Measurements from ENCODE around the gene RXFP2. TPM values are rescaled to one million over a fixed set of nuclear protein-coding genes. Genes with fewer than 3 reads are reported as not detected.

The RXFP2 gene, protein sequence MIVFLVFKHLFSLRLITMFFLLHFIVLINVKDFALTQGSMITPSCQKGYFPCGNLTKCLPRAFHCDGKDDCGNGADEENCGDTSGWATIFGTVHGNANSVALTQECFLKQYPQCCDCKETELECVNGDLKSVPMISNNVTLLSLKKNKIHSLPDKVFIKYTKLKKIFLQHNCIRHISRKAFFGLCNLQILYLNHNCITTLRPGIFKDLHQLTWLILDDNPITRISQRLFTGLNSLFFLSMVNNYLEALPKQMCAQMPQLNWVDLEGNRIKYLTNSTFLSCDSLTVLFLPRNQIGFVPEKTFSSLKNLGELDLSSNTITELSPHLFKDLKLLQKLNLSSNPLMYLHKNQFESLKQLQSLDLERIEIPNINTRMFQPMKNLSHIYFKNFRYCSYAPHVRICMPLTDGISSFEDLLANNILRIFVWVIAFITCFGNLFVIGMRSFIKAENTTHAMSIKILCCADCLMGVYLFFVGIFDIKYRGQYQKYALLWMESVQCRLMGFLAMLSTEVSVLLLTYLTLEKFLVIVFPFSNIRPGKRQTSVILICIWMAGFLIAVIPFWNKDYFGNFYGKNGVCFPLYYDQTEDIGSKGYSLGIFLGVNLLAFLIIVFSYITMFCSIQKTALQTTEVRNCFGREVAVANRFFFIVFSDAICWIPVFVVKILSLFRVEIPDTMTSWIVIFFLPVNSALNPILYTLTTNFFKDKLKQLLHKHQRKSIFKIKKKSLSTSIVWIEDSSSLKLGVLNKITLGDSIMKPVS
- polyA plus RNA-seq (ENCODE audit: insufficient read length): not detected

DNA sequence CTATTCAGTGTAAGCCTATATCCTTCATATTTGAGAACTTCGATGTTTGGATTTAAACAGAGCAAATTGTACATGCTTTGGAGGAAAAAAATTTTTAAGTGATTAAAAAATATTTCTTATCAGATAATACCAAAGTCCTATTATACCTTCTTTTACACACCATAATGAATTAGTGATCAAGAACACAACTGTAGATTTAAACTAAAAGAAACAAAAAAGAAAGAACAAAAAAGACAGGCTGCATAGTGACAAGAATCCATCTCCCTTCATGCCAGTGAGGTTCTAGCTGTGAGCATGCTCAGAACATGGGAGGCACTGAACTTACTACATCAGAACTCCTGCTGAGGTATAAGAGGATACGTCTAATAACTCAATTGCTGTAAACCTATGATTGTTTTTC, at the start of gene RXFP2:
Gene RXFP2, plus strand, starts transcription at position 301 of the 400 bp plus-strand sequence. Its CDS starts 87 bp downstream, at position 388.
- no peak for DNase-seq

DNA sequence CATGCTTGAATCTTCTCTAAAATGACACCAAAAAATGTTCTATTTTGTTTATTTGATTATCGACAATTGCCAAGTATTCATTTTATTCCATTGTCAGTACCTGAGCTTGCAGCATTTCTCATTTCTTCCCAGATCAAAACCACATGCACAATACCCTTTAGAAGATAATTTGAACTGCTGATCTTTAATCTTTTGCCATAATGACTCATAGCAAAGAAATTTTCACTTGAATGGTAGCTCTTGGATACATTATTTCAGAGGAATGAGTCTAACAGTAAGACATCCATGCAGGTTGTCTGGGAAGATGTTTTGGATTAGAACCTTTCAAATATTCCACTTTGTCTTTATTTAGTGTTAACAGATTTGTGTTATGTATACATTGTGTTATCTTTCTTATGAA, 42.0 kb upstream of the RXFP2 start:
- no peak for DNase-seq

DNA sequence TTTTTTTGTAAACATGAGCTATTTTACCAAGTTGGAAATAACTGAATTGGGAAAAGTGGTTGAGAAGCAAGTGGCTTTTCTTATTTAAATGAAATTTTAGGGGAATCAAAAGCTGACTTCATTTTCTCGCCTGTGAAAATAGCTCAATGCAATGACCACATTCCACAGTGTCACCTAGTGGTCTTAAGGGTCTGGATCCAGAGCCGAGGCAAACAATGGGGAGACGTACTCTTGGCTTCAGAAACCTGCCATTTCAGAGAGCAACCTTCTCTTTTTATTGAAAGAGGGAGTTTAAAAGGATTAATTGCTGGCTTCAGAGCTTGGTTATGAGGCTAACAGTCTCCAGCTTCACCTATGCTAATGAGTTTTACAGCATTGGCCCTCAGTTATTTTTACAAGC, 39.7 kb upstream of the RXFP2 start:
- DNase-seq: peak; percentile 6

DNA sequence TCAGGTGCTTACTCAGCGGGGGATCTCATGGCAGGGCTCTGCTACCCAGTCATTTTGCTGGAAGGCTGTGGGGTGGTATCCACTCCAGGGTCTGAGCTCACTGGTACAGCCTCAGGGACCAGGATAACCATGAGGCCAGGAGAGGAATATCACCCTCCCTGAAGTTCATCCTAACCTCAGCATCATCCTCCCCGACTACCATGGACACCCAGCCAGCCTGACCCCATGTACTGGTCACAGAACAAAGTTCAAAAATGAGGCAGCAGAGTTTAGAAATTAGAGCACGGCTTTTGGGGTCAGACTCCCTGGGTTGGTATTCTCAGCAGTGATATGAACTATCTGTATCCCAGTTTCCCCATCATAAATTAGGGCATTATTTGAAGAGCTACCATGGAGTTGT, 35.5 kb upstream of the RXFP2 start:
- no peak for DNase-seq

DNA sequence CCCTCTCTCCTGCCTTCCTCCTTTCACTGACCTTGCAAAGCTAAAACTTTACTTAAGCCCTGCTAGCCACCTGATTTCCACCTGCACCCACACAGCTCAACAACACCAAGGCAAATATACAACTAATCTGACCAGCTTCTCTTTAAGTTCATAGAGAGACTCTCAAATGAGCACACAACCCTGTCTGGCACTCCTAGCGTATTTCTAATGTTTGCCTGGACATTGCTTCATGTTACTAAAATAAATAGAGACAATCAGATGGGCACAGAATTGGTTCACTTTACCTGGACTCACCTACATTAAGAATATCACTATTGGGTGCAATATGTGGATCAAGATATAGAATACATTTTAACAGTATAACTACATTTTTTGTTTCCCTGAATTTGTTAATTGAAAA, 33.2 kb upstream of the RXFP2 start:
- no peak for DNase-seq

DNA sequence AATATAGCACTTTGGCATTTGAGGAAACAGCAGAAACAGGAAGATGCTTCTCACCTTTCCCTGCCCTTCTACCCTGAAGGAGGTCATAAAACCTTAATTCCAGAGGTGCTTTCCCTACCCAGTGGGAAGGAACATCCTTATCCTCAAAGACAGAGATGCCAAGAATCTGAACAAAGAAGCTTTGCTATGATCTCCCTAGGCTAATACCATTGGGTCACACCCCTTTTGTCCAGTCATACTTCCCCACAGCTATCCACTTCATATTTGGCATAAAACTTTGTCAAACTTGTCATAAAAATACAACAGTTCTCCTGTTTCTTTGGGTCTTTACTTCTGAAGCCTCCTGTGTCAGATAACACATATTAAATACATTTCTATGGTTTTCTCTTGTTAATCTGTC, 21.7 kb upstream of the RXFP2 start:
- no peak for DNase-seq

DNA sequence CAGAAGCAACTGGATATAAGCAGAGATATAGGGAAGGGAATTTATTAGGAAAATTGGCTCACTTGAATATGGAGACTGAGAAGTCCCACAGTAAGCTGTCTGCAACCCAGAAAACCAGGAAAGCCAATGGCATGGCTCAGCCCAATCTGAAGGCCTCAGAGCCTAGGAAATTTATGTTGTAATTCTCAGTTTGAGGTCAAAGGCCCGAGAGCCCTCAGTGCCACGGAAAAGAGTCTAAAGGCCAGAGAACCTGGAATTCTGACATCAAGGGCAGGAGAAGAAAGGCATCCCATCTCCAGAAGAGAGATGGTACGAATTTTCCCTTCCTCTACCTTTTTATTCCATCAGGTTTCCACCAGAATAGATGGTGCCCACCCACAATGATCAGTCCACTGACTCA, 20.1 kb upstream of the RXFP2 start:
- DNase-seq: no peak

DNA sequence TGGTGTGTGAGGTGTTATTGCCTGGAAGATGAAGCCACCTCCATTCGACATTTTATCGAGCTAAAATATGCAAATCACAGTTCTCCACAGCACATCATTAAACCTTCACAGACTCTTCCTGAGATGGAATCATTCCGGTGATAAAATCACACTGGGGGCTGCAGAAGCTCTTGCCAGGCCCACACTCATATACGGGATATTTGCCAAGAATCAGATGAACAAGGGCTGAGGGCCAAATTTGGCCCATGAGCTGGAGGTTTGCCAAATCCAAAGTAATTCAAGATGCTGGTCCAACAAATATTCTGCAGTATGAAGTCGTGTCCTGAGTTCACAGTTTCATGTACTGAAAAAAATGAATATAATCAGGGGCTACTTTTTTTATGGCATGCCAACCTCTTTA, 16.7 kb upstream of the RXFP2 start:
- DNase-seq: no peak

DNA sequence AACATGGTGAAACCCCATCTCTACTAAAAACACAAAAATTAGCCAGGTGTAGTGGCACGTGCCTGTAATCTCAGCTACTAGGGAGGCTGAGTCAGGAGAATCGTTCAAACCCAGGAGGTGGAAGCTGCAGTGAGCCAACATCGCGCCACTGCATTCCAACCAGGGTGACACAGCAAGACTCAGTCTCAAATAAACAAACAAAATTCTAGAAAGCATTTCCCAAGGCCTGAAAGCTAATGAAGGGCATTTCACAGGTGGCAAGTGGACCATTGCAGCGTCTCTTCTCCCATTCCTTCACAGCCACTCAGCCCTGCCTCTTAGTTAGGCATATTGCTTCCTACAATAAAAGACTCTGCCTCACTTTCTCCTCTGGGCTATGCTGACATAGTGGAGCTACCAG, 13.5 kb upstream of the RXFP2 start:
- DNase-seq: no peak

DNA sequence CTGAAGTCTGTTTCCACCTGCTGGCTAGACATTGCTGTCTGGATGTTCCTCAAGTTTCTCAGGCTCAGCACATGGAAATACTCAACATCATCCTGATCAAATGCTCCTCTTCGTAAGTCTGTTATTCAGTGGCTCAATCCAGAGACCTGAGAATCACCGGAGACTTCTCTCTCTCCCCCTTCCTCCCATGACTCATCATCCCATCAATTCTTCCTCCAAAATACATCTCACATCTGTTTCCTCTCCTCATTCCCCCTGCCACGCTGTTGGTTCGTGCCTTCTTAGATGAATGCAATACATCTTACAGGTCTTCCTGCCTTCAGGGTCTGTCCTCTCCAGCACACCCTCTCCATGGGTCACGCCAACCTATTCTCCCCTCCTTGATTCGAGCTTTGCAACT, 7.4 kb upstream of the RXFP2 start:
- DNase-seq: no peak

DNA sequence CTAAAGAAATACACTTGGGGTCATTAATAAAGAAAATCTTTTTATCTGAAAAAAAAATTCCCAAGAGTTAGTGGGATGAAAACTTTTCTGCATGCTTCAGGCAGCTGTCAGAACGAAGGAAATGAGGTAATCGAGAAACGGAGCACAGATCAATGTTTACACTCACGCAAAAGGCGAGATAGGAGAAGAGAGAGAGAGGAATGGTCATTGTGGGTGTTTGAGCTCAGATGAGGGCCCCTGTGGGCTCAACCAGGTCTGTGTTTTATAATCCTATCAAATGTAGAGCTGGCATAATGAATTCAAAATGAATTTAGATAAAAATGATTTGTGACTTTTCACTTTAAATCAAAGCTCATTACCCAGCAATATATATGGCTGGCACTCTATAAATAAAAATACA, 6.3 kb upstream of the RXFP2 start:
- no peak for DNase-seq

DNA sequence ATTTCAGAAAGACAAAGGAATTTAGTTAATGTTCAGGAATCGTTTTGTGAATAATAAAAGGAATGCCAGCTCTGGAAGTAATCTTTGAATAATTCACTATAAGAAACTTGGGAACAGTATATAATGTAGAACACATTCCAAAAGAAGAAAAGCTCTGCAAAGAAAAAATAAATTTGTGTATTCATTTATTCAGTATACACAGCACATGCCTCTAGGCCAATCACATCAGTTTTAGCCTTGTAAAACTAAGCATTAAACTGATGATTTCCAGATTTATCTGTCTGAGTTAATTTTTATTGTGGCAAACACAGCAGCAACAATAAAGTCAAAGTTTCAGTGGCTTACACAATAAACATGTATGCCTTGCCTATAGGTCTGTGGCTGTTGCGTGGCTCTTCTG, 5.7 kb upstream of the RXFP2 start:
- DNase-seq: no peak

DNA sequence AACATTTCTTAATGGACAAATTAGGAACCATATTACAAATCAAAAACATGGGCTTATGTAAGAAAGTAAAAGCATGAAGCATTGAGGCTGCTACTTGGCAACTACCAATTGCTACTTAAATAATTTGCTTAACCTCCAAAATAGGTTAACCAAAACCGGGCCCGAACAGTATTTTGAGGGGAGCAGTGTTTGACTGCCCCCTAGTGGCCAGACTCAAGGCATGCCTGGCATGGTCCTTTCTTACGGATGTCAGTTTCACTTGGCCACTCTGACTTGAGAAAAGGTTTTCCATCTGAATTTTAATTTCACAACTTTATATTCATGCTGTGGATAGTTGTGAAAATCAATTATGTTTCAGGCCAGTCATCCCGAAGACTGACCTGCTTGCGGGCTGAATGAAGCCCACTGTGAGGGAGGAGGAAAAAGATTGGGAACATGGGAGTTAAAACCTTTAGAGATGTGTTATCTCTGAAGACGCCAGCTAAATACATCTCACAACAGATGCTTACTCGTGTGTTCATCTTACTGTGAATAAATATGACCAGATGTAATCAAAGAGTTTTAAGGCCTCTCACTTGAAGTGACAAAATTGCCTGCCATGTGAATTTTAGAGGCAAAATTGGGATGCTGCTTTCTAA, 2.9 kb downstream of the RXFP2 start:
- peak; percentile 78 for DNase-seq

DNA sequence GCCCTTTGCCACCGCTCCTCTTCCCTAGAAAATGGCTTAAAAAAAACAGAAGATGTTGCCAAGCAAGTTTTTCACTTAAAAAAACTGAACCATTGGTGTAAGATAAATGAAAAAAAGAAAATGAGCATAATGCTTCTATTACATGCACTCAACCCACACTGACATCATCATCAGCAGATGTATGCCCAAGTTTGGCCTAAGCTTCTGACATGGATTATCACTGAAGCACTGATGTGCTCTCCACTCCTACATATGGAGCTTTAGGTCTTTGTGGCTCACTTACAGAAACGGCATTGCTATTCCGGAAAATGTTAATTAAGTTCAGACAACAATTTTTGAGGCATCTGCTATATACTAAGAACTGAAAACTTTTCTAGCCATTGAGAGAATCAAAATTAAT, 8.0 kb downstream of the RXFP2 start:
- no peak for DNase-seq

DNA sequence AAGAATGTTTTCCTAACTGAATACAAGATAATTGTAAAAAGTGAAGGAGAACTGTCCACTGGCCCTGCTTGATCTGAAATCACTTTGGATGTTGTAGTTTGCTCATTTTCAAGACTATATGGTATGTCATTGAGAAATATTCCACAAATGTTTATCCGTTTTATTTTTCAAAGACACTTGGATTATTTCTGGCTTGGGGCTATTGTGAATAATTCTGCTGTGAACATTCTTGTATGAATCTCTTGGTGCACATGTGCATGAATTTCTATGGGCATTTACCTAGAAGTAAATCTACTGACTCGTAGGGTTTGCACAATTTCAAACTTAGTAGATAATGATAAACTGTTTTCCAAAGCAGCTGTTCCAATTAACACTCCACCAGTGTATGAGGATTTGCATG, 8.6 kb downstream of the RXFP2 start:
- DNase-seq: no peak

DNA sequence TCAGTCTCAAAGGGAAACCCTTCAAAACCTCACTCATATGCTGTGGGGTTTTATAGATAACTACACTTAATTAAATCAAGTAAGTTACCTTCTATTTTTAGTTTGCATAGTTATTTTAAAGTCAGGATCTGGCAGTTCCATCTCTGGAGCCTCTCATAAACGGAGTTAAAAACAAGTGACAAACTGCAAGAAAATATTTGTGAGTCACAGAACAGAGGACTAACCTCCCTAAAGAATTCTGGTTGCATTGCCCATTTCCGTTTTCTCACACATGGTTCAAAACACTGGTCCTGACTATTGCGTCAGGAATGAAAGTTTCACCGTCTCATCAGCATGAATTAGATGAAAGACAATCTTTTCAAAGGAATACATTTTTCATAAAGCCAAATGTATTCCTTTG, 10.6 kb downstream of the RXFP2 start:
- no peak for DNase-seq

DNA sequence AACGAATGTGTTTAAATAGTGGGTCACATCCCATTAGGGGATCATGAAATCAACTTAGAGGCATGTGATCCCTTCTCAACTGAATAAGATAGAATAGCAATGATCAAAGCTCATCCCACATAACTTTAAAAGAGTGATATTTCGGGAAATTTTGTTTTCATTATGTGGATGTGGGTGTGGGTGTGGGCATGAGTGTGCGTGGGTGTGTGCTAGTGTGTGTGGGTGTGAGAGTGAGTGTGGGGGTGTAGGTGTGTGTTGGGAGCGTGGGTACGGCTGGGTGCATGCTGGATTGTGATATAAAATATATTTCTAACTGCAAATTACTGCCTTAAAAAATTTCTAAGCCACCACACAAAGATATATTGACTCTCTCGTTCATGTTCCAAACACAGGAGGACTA, 15.9 kb downstream of the RXFP2 start:
- no peak for DNase-seq

DNA sequence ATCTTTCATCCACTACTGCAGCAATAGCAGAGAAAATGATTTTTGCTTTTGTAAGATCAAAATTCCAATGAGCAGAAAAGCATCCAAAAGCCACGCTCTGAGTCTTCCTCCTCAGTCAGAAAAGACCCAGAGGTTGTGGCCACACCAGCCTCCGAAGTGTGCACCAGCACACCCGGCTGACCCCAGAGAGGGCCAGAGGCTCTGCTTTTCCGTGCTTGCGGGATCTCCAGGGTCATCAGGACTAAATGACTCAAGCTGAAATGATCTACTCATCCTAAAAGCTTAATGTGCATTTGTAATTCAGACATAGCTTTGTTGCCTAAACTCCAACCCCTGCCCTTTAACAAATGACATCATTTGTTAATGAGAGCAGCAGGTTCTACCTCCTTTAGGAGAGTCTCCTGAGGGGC, 16.5 kb downstream of the RXFP2 start:
- DNase-seq: no peak

DNA sequence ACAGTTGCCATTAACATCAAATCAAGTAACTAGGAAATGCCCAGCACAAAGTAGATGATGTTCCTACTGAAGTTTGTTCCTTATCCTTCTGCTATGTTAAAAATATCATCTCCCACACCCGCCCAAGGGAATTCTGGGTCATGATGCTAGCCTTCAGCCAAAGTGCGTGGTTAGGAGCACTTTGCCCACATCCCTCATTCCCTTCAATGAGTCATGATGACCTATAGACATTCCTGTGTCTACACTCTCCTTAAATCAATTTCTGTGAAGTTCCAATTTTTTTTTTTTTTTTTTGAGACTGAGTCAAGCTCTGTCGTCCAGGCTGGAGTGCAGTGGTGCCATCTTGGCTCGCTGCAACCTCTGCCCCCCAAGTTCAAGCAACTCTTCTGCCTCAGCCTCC, 17.0 kb downstream of the RXFP2 start:
- no peak for DNase-seq

DNA sequence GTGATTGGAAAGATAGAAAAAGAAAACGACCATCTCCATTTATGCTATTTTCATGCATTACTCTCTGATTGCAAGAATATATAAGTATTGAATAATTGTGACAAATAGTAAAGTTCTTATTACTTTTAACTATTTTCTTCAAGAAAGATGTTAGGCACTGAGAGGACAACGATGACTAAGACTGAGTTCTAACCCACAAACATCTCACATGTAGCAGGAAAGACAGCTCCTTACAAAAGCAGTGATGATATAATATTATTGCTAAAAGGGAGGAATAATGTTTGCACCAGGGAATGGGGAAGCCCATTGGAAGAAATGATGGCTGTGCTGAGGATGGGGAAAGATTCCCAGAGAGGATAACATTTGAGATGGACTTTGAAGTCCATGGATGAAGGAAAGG, 22.6 kb downstream of the RXFP2 start:
- DNase-seq: no peak

DNA sequence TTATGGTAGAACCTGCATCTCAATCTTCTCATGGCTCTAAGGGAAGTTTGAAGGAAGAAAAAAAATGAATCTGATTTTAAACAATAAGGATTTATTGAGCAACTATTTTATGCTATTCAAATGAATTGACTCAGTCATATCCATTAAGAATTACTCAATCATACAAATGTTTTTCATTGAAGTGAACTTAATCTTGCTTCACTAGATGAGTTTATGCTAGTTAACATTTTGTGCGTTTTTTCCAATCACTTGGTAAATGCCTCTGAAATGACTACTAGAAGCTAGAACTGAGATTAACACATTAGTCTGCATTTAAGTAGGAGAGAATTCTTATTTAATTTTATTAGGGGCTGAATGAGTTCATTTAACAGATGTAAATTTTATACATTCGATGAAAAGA, 25.2 kb downstream of the RXFP2 start:
- DNase-seq: no peak

DNA sequence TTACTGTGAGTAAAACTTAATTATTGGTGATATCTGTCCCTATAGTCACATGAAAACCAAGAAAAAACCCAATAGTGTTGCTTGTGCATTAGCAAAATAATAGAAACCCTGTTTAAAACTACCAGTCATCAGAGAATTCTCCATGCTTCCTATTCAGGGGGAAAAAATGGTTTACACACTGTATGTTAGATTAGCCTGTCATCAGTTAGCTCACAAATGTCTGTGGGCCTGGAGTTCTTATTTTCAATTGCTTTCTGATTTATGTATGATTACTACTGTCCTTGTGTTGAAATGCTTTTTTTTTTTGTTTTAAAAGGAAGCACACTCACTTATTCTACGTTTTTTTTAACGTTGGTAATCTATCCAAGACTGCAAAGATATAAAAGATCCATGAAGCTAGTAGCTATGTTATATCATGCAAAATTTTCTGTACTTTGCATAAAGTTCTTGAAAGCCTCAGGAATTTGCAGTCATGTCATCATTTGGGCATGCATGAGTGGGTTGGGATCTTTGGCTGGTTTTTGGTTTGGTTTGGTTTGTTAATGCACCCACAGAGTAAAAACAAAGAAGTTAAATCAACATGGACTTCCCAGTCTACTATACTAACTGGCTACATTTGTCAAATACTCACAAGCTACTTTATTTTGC, 25.9 kb downstream of the RXFP2 start:
- no peak for DNase-seq

Measured in hindlimb muscle (tissue), 1 donor.